Measurements from ENCODE around the gene YBEY. TPM values are rescaled to one million over a fixed set of nuclear protein-coding genes. Genes with fewer than 3 reads are reported as not detected.
"Not testable (repeated sequence)": the region's sequence is repeated elsewhere in the genome, so short reads cannot be mapped to it uniquely, and the experiment has no call there.

YBEY gene
- total RNA-seq, 1 experiment from 2014 or later = 18.8 TPM

- no TSS peak for BruUV-seq (replicated peaks)
- Histone ChIP-seq H3K27me3 (replicated peaks; ENCODE audit: insufficient read depth, low read depth, low read length, poor library complexity) (no peaks in the 10 kb centered on the region), H3K9me3 (ENCODE audit: low read depth, low read length, poor library complexity, severe bottlenecking) (no peaks in the 10 kb centered on the region), H3K27ac (ENCODE audit: low read depth, low read length, poor library complexity, severe bottlenecking) (no peak overlapping the region), H3K36me3 (ENCODE audit: insufficient read depth, low read length, poor library complexity, severe bottlenecking) (peaks cover 58% of the 10 kb centered on the region), H3K4me3 (ENCODE audit: low read depth, low read length, poor library complexity, severe bottlenecking) (no peak overlapping the region), H3K4me1 (ENCODE audit: insufficient read depth, low read length, poor library complexity, severe bottlenecking) (no peaks in the 10 kb centered on the region)
- DNase-seq (ENCODE audit: low spot score) = no peak
- POLR2A ChIA-PET (ENCODE audit: low non-redundant PET) = no interaction called here
- TF ChIP-seq, protein P1, sequence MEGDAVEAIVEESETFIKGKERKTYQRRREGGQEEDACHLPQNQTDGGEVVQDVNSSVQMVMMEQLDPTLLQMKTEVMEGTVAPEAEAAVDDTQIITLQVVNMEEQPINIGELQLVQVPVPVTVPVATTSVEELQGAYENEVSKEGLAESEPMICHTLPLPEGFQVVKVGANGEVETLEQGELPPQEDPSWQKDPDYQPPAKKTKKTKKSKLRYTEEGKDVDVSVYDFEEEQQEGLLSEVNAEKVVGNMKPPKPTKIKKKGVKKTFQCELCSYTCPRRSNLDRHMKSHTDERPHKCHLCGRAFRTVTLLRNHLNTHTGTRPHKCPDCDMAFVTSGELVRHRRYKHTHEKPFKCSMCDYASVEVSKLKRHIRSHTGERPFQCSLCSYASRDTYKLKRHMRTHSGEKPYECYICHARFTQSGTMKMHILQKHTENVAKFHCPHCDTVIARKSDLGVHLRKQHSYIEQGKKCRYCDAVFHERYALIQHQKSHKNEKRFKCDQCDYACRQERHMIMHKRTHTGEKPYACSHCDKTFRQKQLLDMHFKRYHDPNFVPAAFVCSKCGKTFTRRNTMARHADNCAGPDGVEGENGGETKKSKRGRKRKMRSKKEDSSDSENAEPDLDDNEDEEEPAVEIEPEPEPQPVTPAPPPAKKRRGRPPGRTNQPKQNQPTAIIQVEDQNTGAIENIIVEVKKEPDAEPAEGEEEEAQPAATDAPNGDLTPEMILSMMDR (conservative IDR thresholded peaks at IDR 0.05; ENCODE audit: low read depth, low read length) = no peak
- CTCF ChIA-PET = no interaction called here
- intact Hi-C loops (cut with micrococcal nuclease; ENCODE audit: unreplicated experiment) = no loop called here
These were observed 22.3 kb downstream of the YBEY start for GRCh38 chr21:46308431-46308830.

DNA sequence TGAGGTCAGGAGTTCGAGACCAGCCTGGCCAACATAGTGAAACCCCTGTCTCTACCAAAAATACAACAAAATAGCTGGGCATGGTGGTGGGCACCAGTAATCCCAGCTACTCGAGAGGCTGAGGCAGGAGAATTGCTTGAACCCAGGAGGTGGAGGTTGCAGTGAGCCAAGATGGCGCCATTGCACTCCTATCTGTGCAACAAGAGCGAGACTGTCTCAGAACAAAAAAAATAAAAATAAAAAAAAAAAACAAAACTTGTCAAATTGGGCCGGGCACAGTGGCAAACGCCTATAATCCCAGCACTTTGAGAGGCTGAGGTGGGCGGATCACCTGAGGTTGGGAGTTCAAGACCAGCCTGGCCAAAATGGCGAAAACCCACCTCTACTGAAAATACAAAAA is 24.1 kb downstream of the YBEY start:
- DNase-seq (ENCODE audit: low spot score); BruUV-seq (replicated peaks); H3K4me1 ChIP-seq (ENCODE audit: insufficient read depth, low read length, poor library complexity, severe bottlenecking); POLR2A ChIA-PET (ENCODE audit: low non-redundant PET); intact Hi-C loops (cut with micrococcal nuclease; ENCODE audit: unreplicated experiment); H3K27me3 ChIP-seq (replicated peaks; ENCODE audit: insufficient read depth, low read depth, low read length, poor library complexity); H3K27ac ChIP-seq (ENCODE audit: low read depth, low read length, poor library complexity, severe bottlenecking); H3K4me3 ChIP-seq (ENCODE audit: low read depth, low read length, poor library complexity, severe bottlenecking); H3K9me3 ChIP-seq (ENCODE audit: low read depth, low read length, poor library complexity, severe bottlenecking): not testable (repeated sequence)
- H3K36me3 ChIP-seq (ENCODE audit: insufficient read depth, low read length, poor library complexity, severe bottlenecking) = peaks cover 62% of the 10 kb centered on the region
- CTCF ChIA-PET = interaction anchor here (0.7 kb wide), 1 partner anchor 46 kb away, joined by 4 read pairs; no protein-coding TSS in a partner anchor

DNA sequence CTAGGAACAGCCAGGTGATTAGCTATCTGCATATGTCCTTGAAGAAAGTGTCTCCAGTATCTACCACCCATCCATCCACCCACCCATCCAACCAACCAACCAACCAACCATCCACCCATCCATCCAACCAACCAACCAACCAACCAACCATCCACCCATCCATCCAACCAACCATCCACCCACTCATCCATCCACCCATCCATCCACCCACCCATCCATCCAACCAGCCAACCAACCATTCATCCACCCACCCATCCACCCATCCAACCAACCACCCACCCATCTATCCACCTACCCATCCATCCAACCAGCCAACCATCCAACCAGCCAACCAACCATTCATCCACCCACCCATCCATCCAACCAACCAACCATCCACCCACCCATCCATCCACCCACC is 25.4 kb downstream of the YBEY start:
- Histone ChIP-seq H3K9me3 (ENCODE audit: low read depth, low read length, poor library complexity, severe bottlenecking) (no peaks in the 10 kb centered on the region), H3K27ac (ENCODE audit: low read depth, low read length, poor library complexity, severe bottlenecking) (no peak overlapping the region), H3K4me3 (ENCODE audit: low read depth, low read length, poor library complexity, severe bottlenecking) (no peak overlapping the region), H3K36me3 (ENCODE audit: insufficient read depth, low read length, poor library complexity, severe bottlenecking) (peaks cover 61% of the 10 kb centered on the region), H3K4me1 (ENCODE audit: insufficient read depth, low read length, poor library complexity, severe bottlenecking) (no peaks in the 10 kb centered on the region), H3K27me3 (replicated peaks; ENCODE audit: insufficient read depth, low read depth, low read length, poor library complexity) (no peaks in the 10 kb centered on the region)
- POLR2A ChIA-PET (ENCODE audit: low non-redundant PET) = no interaction called here
- CTCF ChIA-PET = no interaction called here
- no peak for DNase-seq (ENCODE audit: low spot score)
- TF ChIP-seq, protein P1 (conservative IDR thresholded peaks at IDR 0.05; ENCODE audit: low read depth, low read length) = no peak
- no peak for TF ChIP-seq EZH2 (IDR thresholded peaks at IDR 0.05; ENCODE audit: borderline replicate concordance, low read depth, low read length, poor library complexity, severe bottlenecking)
- no TSS peak for BruUV-seq (replicated peaks)
- intact Hi-C loops (cut with micrococcal nuclease; ENCODE audit: unreplicated experiment) = no loop called here

- no peak overlapping the region for H3K27ac ChIP-seq (ENCODE audit: low read depth, low read length, poor library complexity, severe bottlenecking)
- no peaks in the 10 kb centered on the region for H3K27me3 ChIP-seq (replicated peaks; ENCODE audit: insufficient read depth, low read depth, low read length, poor library complexity)
- no peak for TF ChIP-seq EZH2 (IDR thresholded peaks at IDR 0.05; ENCODE audit: borderline replicate concordance, low read depth, low read length, poor library complexity, severe bottlenecking)
- TF ChIP-seq, protein P1 (conservative IDR thresholded peaks at IDR 0.05; ENCODE audit: low read depth, low read length) = no peak
- BruUV-seq (replicated peaks) = no TSS peak
- H3K9me3 ChIP-seq (ENCODE audit: low read depth, low read length, poor library complexity, severe bottlenecking) = no peaks in the 10 kb centered on the region
- peaks cover 61% of the 10 kb centered on the region for H3K36me3 ChIP-seq (ENCODE audit: insufficient read depth, low read length, poor library complexity, severe bottlenecking)
- DNase-seq (ENCODE audit: low spot score) = no peak
- POLR2A ChIA-PET (ENCODE audit: low non-redundant PET) = interaction anchor here (0.5 kb wide), 1 partner anchor 244 kb away, joined by 3 read pairs; no protein-coding TSS in a partner anchor
- no peaks in the 10 kb centered on the region for H3K4me1 ChIP-seq (ENCODE audit: insufficient read depth, low read length, poor library complexity, severe bottlenecking)
- no peak overlapping the region for H3K4me3 ChIP-seq (ENCODE audit: low read depth, low read length, poor library complexity, severe bottlenecking)
- intact Hi-C loops (cut with micrococcal nuclease; ENCODE audit: unreplicated experiment) = no loop called here
- CTCF ChIA-PET = no interaction called here
These were observed 26.8 kb downstream of the YBEY start for GRCh38 chr21:46312949-46313348.
